Right lobe of liver (tissue), 6 donors: ENCODE results near the gene DDX10. TPM values are rescaled to one million over a fixed set of nuclear protein-coding genes. Genes with fewer than 3 reads are reported as not detected.

Experiments
- ATAC-seq, 4 donors: fragments of 200-7000 bp; cut with Tn5 transposase; one replicate each; pipeline ENCODE4 v1.9.1; 2020; ENCODE audit warnings: mild to moderate bottlenecking in 4 of 4, moderate library complexity in 4 of 4
- DNase-seq, 3 donors: peaks; one replicate each; pipeline ENCODE4 v3.0.0-alpha.2; 2020
- H3K27ac ChIP-seq, 3 donors: fragments of 200-600 bp; one replicate each; pipeline ENCODE4 v1.8.0; 2022
- H3K27me3 ChIP-seq, 2 donors: fragments of 200-600 bp; one replicate each; pipeline ENCODE4 v1.8.0; 2022
- H3K36me3 ChIP-seq, 4 donors: fragments of 200-600 bp; sonication (generic) in 1 of 4; one replicate each; pipeline versions ENCODE4 v1.5.1 to v1.8.0; 2017 to 2022; ENCODE audit warnings: control low read depth in 1 of 4
- H3K4me1 ChIP-seq, 4 donors: fragments of 200-600 bp; sonication (generic) in 1 of 4; one replicate each; pipeline versions ENCODE4 v1.5.1 to v1.8.0; 2017 to 2022; ENCODE audit warnings: control low read depth in 1 of 4
- H3K4me3 ChIP-seq, 3 donors: fragments of 200-600 bp; one replicate each; pipeline ENCODE4 v1.8.0; 2022
- H3K9me3 ChIP-seq, 4 donors: fragments of 200-600 bp; sonication (generic) in 1 of 4; one replicate each; pipeline versions ENCODE4 v1.5.1 to v1.8.0; 2017 to 2022; ENCODE audit warnings: control low read depth in 1 of 4
- POLR2A ChIP-seq: fragments of 450-650 bp; IDR thresholded peaks from one replicate; pipeline ENCODE4 v1.6.1; 2017; ENCODE audit warnings: antibody characterized with exemption, mild to moderate bottlenecking
- WGBS: methylation state at CpG from one replicate; pipeline ENCODE4 v1.1.6; 2018; ENCODE audit warnings: low coverage, low lambda C conversion rate; ENCODE audit not compliant: insufficient coverage; ENCODE audit errors: missing lambda C conversion rate; 5-methylcytosine and 5-hydroxymethylcytosine counted together
- intact Hi-C, 2 donors: fragments of 100-400 bp; cut with DNase I; formaldehyde crosslinking; loops; one replicate each; pipeline versions ENCODE4 v1.11.2 to v1.14.1; 2022
- total RNA-seq, 6 experiments: library from RNA; depleted of rRNA in 2 of 6; stranded (reverse); fragments of >200 nt in 2 of 6; fragmentation: NEBNext Ultra II Directional in 3 of 6; extraction: Animal tissue kit (Norgen Biotek cat#: 25700) in 3 of 6; gene quantifications; one replicate each; pipeline versions ENCODE4 v1.1.0 to v1.2.4, GENCODE V29; 2016 to 2023
- TF ChIP-seq, protein P1 (sequence below), 4 donors: fragments of 200-600 bp in 3 of 4; fragments of 450-650 bp in 1 of 4; IDR thresholded peaks; one replicate each; pipeline versions ENCODE4 v1.5.1 to v1.8.0; 2016 to 2022; ENCODE audit warnings: antibody characterized with exemption in 4 of 4, mild to moderate bottlenecking in 2 of 4
- donor health status: DM: no; HTN: yes; CAD: no.
- donor health status: DM: no; HTN: no; CAD: no.
- donor health status: DM: no; HTN: no; CAD: no.
- donor health status: DM: no; HTN: yes; CAD: no.
- donor health status: DM: no; HTN: yes; CAD: no.

Gene DDX10
- total RNA-seq, 6 experiments from 2014 or later, result 7.4 to 13.6 (median 11.3) TPM

DNA sequence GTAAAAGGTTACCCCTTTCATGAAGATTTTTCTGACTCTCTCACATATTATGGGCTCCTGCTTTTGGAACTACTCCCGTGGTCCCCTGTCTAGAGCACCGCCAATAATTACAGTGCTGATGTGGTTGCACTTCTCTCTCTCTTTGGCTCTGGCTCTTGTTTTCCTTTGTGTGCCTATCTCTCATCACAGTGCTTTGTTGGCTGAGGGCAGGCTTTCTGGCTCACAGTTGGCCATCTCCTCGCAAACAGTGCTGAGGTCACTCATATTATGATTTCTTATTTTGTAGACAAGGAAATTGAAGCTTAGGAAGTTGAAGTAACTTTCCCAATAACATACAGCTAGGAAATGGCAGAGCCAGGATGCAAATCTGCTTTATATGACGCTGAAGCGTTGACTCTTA, 192.5 kb downstream of the DDX10 start:
- no peaks in the 10 kb centered on the region for H3K4me1 ChIP-seq
- H3K27ac ChIP-seq, result no peak overlapping the region
- no peaks in the 10 kb centered on the region for H3K9me3 ChIP-seq
- no peak for TF ChIP-seq POLR2A
- TF ChIP-seq, protein P1, sequence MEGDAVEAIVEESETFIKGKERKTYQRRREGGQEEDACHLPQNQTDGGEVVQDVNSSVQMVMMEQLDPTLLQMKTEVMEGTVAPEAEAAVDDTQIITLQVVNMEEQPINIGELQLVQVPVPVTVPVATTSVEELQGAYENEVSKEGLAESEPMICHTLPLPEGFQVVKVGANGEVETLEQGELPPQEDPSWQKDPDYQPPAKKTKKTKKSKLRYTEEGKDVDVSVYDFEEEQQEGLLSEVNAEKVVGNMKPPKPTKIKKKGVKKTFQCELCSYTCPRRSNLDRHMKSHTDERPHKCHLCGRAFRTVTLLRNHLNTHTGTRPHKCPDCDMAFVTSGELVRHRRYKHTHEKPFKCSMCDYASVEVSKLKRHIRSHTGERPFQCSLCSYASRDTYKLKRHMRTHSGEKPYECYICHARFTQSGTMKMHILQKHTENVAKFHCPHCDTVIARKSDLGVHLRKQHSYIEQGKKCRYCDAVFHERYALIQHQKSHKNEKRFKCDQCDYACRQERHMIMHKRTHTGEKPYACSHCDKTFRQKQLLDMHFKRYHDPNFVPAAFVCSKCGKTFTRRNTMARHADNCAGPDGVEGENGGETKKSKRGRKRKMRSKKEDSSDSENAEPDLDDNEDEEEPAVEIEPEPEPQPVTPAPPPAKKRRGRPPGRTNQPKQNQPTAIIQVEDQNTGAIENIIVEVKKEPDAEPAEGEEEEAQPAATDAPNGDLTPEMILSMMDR (IDR thresholded peaks at IDR 0.05), result no peak
- WGBS, result 91% methylated on average over 5 of the region's 5 CpGs
- H3K4me3 ChIP-seq, result no peak overlapping the region
- DNase-seq (no peak), ATAC-seq (peak; percentile 57 to 75 (median 67))
- intact Hi-C loops, result no loop called here
- no peaks in the 10 kb centered on the region for H3K36me3 ChIP-seq
- no peaks in the 10 kb centered on the region for H3K27me3 ChIP-seq

DNA sequence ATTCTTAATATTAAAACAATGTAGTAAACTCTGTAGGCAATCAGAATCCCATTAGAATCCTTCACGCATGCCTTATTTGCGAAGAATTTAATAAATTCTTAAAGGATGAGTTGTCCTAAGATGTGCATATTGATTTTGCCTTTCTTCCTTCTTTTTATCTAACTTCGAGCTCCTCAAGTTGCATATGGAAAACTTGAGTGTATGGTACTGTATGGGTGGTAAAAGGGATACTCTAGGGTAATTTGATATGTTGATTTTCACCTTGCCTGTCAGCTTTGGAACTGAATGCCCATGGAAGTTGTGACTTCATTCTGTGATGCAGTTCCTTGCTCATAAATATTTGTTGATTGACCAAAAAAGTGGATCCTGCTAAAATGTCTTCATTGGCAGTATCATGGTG, 193.8 kb downstream of the DDX10 start:
- TF ChIP-seq, protein P1 (IDR thresholded peaks at IDR 0.05), result no peak
- TF ChIP-seq POLR2A, result no peak
- H3K4me1 ChIP-seq, result no peaks in the 10 kb centered on the region
- no peak overlapping the region for H3K4me3 ChIP-seq
- no peaks in the 10 kb centered on the region for H3K9me3 ChIP-seq
- DNase-seq (no peak), ATAC-seq (no peak)
- 96% methylated on average over 3 of the region's 3 CpGs for WGBS
- no peaks in the 10 kb centered on the region for H3K36me3 ChIP-seq
- no peaks in the 10 kb centered on the region for H3K27me3 ChIP-seq
- no peak overlapping the region for H3K27ac ChIP-seq
- intact Hi-C loops, result no loop called here

DNA sequence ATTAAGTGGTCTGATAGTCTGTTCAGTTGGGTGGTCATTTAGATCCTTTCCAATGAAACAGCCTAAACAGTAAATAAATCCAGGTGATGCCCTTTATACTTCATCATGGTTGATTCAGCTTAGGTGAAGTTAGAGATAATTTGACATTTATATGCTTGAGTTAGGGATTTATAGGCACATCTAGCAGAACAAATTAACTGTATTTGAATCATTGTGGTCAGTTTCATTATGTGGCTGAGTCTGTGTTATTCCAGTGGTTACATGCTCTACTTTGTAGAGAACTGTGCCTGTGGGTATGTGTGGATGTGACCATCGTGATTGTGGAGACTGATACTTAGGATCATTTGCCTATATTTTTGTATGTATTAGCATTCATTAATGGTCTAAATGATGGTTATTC, 194.6 kb downstream of the DDX10 start:
- DNase-seq (no peak), ATAC-seq (no peak)
- Histone ChIP-seq H3K9me3 (no peaks in the 10 kb centered on the region), H3K36me3 (no peaks in the 10 kb centered on the region), H3K4me3 (no peak overlapping the region), H3K27ac (no peak overlapping the region), H3K4me1 (no peaks in the 10 kb centered on the region), H3K27me3 (no peaks in the 10 kb centered on the region)
- TF ChIP-seq, protein P1 (IDR thresholded peaks at IDR 0.05), result no peak
- TF ChIP-seq POLR2A, result no peak
- 88% methylated on average over 1 of the region's 1 CpG for WGBS
- intact Hi-C loops, result no loop called here

DNA sequence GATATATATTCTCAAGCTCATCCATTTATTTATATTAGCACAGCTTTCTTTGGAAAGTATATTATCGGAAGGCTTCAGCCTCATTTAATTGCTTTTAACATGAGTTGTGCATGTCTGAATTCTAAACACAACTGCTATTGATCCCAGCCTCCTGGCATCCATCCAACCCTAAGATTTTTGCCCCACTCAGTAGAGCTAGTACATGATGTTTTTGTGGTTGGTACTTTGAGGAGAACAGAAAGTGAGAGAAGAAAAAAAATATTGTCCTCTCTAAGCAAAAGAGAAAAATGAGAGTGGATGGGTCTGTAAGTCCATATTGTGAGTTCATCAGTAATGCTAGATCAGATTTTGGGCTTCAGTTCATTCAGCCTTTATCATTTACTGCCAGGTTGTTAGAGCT, 198.7 kb downstream of the DDX10 start:
- H3K9me3 ChIP-seq, result no peaks in the 10 kb centered on the region

More for the DNA sequence above, 198.7 kb downstream of the DDX10 start:
- TF ChIP-seq, protein P1 (IDR thresholded peaks at IDR 0.05), result no peak
- no peak for TF ChIP-seq POLR2A
- H3K27me3 ChIP-seq, result no peaks in the 10 kb centered on the region
- ATAC-seq (no peak), DNase-seq (no peak)
- no peaks in the 10 kb centered on the region for H3K36me3 ChIP-seq
- intact Hi-C loops, result no loop called here
- 82% methylated on average over 1 of the region's 1 CpG for WGBS
- no peaks in the 10 kb centered on the region for H3K4me1 ChIP-seq
- H3K4me3 ChIP-seq, result no peak overlapping the region
- no peak overlapping the region for H3K27ac ChIP-seq
